Keratinocyte (primary cell): Measurements from ENCODE around the gene TBPL2. TPM values are rescaled to one million over a fixed set of nuclear protein-coding genes. Genes with fewer than 3 reads are reported as not detected.

ENCODE experiments used
- DNase-seq: peaks from one replicate; pipeline ENCODE4 v3.0.0-alpha.2; 2011; ENCODE audit warnings: low read depth, missing footprints, low spot score
- FAIRE-seq: peaks from 2 replicates; lab custom pipeline; 2011; peaks lifted over from hg19 to GRCh38; lab: Jason Lieb, UNC
- H2AFZ ChIP-seq: 2 replicates; pipeline ENCODE4 v1.6.0; 2012; ENCODE audit warnings: low read length, control low read depth, inconsistent platforms; ENCODE audit not compliant: control insufficient read depth
- H3K27ac ChIP-seq: 2 replicates; pipeline ENCODE4 v1.5.1; 2011; ENCODE audit warnings: low read length; ENCODE audit not compliant: control insufficient read depth, insufficient read depth
- H3K27me3 ChIP-seq: 3 replicates; pipeline ENCODE4 v1.6.0; 2011; ENCODE audit warnings: low read length; ENCODE audit not compliant: control insufficient read depth, insufficient read depth; ENCODE audit errors: extremely low read depth
- H3K36me3 ChIP-seq, 2 experiments: 2 replicates in 1 of 2; 3 replicates in 1 of 2; pipeline ENCODE4 v1.5.1; 2011; ENCODE audit warnings: low read length in 2 of 2, mild to moderate bottlenecking in 1 of 2; ENCODE audit not compliant: control insufficient read depth in 2 of 2, insufficient read depth in 2 of 2; ENCODE audit errors: extremely low read depth in 1 of 2
- H3K4me1 ChIP-seq: 3 replicates; pipeline ENCODE4 v1.5.1; 2011; ENCODE audit warnings: low read length; ENCODE audit not compliant: control insufficient read depth, insufficient read depth; ENCODE audit errors: extremely low read depth
- H3K4me2 ChIP-seq: 3 replicates; pipeline ENCODE4 v1.6.0; 2011; ENCODE audit warnings: low read depth, low read length; ENCODE audit not compliant: control insufficient read depth, insufficient read depth; ENCODE audit errors: extremely low read depth
- H3K4me3 ChIP-seq, 3 experiments: fragments of 200-600 bp in 1 of 3; sonication (generic) in 1 of 3; 2 replicates in 2 of 3; 3 replicates in 1 of 3; pipeline ENCODE4 v1.5.1; 2011 to 2016; ENCODE audit warnings: low read length in 3 of 3, mild to moderate bottlenecking in 3 of 3, control low read depth in 2 of 3, inconsistent platforms in 1 of 3, low read depth in 1 of 3, mixed read lengths in 1 of 3, mixed run types in 1 of 3, moderate library complexity in 1 of 3; ENCODE audit not compliant: control insufficient read depth in 2 of 3, insufficient read depth in 2 of 3; ENCODE audit errors: extremely low read depth in 1 of 3
- H3K79me2 ChIP-seq: 2 replicates; pipeline ENCODE4 v1.6.0; 2012; ENCODE audit warnings: low read length; ENCODE audit not compliant: control insufficient read depth, insufficient read depth
- H3K9ac ChIP-seq: 3 replicates; pipeline ENCODE4 v1.6.0; 2011; ENCODE audit warnings: low read length; ENCODE audit not compliant: control insufficient read depth, insufficient read depth; ENCODE audit errors: extremely low read depth
- H3K9me1 ChIP-seq: 3 replicates; pipeline ENCODE4 v1.6.0; 2011; ENCODE audit warnings: low read length; ENCODE audit not compliant: control insufficient read depth, insufficient read depth; ENCODE audit errors: extremely low read depth
- H3K9me3 ChIP-seq: 2 replicates; pipeline ENCODE4 v1.5.1; 2012; ENCODE audit warnings: low read depth, low read length; ENCODE audit not compliant: control insufficient read depth
- H4K20me1 ChIP-seq: 3 replicates; pipeline ENCODE4 v1.6.0; 2011; ENCODE audit warnings: low read length; ENCODE audit not compliant: control insufficient read depth, insufficient read depth; ENCODE audit errors: extremely low read depth
- EZH2 ChIP-seq: IDR thresholded peaks from one replicate; pipeline ENCODE4 v1.6.1; 2012; ENCODE audit warnings: inconsistent platforms, mild to moderate bottlenecking, low read length, moderate library complexity
- dilution Hi-C: fragments of 300-500 bp; cut with MboI; formaldehyde crosslinking; loops from one replicate; pipeline ENCODE4 v1.7.0; 2020; ENCODE audit warnings: low sequenced_read_pairs; ENCODE audit not compliant: extremely low pct_ligation_motif_present
- polyA plus RNA-seq, 5 experiments: library from polyadenylated mRNA; depleted of rRNA in 3 of 5; stranded (reverse) in 3 of 5; stranded (forward) in 1 of 5; unstranded in 1 of 5; fragments of >200 nt; gene quantifications; 1 replicate in 1 of 5; 2 replicates in 3 of 5; 3 replicates in 1 of 5; pipeline versions ENCODE4 v1.2.1 to v1.2.3, GENCODE V29; 2011 to 2012; ENCODE audit warnings: missing spikeins in 2 of 5, low read depth in 1 of 5, low replicate concordance in 1 of 5
- TF ChIP-seq, protein P1 (sequence below), 3 experiments: IDR thresholded peaks in 1 of 3; conservative IDR thresholded peaks in 1 of 3; optimal IDR thresholded peaks in 1 of 3; 2 replicates in 2 of 3; 3 replicates in 1 of 3; pipeline versions ENCODE3 to v1.5.1; 2011; ENCODE audit warnings: low read length in 3 of 3, mild to moderate bottlenecking in 3 of 3, moderate library complexity in 2 of 3, control low read depth in 1 of 3, inconsistent platforms in 1 of 3; ENCODE audit not compliant: insufficient read depth in 2 of 3; ENCODE audit errors: extremely low read depth in 1 of 3

The TBPL2 gene
- polyA plus RNA-seq, 1 donor (not counting 4 experiments of a cell fraction or from before 2014, with no cell fraction given): not detected

DNA sequence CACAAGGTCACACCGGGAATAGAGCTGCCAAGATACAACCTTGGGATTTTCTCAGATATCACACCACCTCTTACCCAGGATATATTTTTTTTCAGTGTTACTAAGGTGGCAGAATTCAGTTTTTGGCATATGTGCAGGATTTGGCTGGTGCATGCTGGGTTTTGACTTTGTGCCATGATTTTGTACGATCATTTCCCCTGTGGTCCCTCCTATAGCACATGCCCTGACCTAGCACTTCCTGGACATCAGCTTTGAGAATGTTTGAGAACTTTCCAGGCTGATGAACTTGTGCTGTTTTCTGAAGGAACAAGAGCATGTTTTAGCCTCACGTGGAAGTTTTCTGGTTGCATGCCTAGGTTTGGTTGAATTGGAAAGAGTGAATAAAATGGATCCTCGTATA is 11.0 kb upstream of the TBPL2 start:
- DNase-seq (no peak), FAIRE-seq (no peak)
- H2AFZ ChIP-seq: no peak overlapping the region
- no peak overlapping the region for H3K4me3 ChIP-seq
- H3K79me2 ChIP-seq: no peaks in the 10 kb centered on the region
- no peaks in the 10 kb centered on the region for H4K20me1 ChIP-seq
- peaks cover 2% of the 10 kb centered on the region for H3K9me1 ChIP-seq
- no peak overlapping the region for H3K27ac ChIP-seq
- H3K9ac ChIP-seq: no peak overlapping the region
- no peaks in the 10 kb centered on the region for H3K27me3 ChIP-seq
- no peaks in the 10 kb centered on the region for H3K9me3 ChIP-seq
- H3K36me3 ChIP-seq: no peaks in the 10 kb centered on the region
- TF ChIP-seq EZH2: no peak
- TF ChIP-seq, protein P1, sequence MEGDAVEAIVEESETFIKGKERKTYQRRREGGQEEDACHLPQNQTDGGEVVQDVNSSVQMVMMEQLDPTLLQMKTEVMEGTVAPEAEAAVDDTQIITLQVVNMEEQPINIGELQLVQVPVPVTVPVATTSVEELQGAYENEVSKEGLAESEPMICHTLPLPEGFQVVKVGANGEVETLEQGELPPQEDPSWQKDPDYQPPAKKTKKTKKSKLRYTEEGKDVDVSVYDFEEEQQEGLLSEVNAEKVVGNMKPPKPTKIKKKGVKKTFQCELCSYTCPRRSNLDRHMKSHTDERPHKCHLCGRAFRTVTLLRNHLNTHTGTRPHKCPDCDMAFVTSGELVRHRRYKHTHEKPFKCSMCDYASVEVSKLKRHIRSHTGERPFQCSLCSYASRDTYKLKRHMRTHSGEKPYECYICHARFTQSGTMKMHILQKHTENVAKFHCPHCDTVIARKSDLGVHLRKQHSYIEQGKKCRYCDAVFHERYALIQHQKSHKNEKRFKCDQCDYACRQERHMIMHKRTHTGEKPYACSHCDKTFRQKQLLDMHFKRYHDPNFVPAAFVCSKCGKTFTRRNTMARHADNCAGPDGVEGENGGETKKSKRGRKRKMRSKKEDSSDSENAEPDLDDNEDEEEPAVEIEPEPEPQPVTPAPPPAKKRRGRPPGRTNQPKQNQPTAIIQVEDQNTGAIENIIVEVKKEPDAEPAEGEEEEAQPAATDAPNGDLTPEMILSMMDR (optimal IDR thresholded peaks at IDR 0.05 in 1 of 3, IDR thresholded peaks at IDR 0.05 in 1 of 3, conservative IDR thresholded peaks at IDR 0.05 in 1 of 3; ENCODE audit: extremely low read depth in 1 of 3, insufficient read depth in 2 of 3, low read length in 3 of 3): no peak
- dilution Hi-C loops: no loop called here
- H3K4me2 ChIP-seq: no peak overlapping the region
- peaks cover 66% of the 10 kb centered on the region for H3K4me1 ChIP-seq

DNA sequence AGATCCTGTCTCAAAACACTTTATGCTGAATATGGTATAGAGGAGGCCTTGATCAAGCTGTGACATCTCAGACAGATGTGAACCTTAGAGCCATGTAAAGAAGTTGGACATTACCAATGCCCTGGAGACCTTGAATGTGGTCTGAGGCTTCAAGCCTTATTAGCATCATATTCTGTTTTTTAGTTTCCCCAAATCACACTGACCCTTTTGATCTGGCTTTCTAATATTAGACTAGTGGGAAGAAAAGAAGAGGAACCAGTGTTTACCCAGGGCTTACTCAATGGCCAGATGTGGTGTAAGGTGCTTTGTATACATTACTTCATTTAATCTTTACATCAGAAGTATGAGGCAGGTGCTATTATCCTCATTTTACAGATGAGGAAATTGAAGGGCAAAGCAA is 10.6 kb upstream of the TBPL2 start:
- Histone ChIP-seq H3K9me3 (no peaks in the 10 kb centered on the region), H3K27me3 (no peaks in the 10 kb centered on the region), H3K9ac (no peak overlapping the region), H3K4me1 (peaks cover 68% of the 10 kb centered on the region), H4K20me1 (no peaks in the 10 kb centered on the region), H3K27ac (no peak overlapping the region), H2AFZ (no peak overlapping the region), H3K79me2 (no peaks in the 10 kb centered on the region), H3K4me3 (no peak overlapping the region), H3K4me2 (no peak overlapping the region), H3K36me3 (no peaks in the 10 kb centered on the region), H3K9me1 (peaks cover 2% of the 10 kb centered on the region)
- dilution Hi-C loops: no loop called here
- TF ChIP-seq, protein P1 (optimal IDR thresholded peaks at IDR 0.05 in 1 of 3, IDR thresholded peaks at IDR 0.05 in 1 of 3, conservative IDR thresholded peaks at IDR 0.05 in 1 of 3; ENCODE audit: extremely low read depth in 1 of 3, insufficient read depth in 2 of 3, low read length in 3 of 3): no peak
- no peak for TF ChIP-seq EZH2
- no peak for DNase-seq
- FAIRE-seq: no peak
